Stimulated activated CD4-positive, alpha-beta T cell treated with anti-CD3 and anti-CD28 coated beads, Interleukin-1b, Interleukin-23, amount 100 ng/mL, for 4 hours (primary cell): ENCODE measurements around the gene PEAK1.

ENCODE experiments used
- DNase-seq, 2 donors: peaks; one replicate each; pipeline ENCODE4 v3.0.0-alpha.2; 2020; ENCODE audit warnings: low read depth in 2 of 2

Gene PEAK1

GRCh38 chr15:77060546-77060945 is 359.4 kb downstream of the PEAK1 start:
- DNase-seq, result no peak

DNA sequence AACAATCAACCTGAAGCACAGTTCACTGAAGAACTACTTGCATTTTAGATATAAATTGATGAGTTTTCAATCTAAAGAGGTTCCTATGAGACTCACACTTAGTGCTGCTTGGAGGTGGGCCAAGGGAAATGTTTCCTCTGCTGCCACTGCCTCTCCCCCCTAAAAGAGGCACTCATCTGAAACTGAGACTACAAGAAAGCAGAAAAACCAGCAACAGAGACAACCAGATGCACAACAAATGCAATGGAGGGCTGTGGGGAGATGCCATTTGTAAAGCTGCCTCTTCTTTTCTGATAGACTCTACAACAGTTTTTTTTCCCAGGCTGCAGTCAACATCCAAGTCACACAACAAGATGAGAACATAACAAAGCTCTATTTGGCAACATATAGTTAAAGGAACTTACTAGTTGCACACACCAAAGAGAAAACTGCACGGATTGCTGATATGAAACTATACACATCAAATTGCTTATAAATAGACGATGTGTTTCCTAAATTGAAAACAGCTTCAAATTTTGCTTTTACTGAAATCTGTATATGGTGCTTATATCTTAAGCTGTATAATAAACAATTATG is 360.0 kb downstream of the PEAK1 start:
- DNase-seq, result no peak

- DNase-seq, result no peak
These were observed 361.4 kb downstream of the PEAK1 start for GRCh38 chr15:77058468-77058867.

GRCh38 chr15:77057685-77058084 is 362.2 kb downstream of the PEAK1 start:
- DNase-seq, result no peak

GRCh38 chr15:77057072-77057471 is 362.8 kb downstream of the PEAK1 start:
- DNase-seq, result no peak

DNA sequence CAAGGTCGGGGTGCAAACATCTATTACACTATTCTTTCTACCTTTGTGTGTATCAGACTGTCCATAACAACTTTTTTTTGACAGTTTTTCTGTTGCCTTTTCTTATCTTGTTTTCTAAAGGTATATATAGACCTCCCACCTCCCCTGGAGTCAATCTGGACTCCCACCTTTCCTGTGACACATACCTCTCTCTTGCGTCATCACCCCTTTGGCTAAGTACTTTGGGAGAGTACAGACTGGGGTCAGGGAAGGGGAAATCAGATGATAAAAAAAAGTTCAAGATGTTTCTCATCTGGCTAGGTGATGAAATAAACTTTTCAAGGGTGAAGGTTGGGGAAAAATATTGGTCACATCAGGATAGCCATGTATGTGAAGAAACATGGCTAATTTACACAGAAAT is 366.2 kb downstream of the PEAK1 start:
- no peak for DNase-seq

GRCh38 chr15:77052556-77052955 is 367.3 kb downstream of the PEAK1 start:
- no peak for DNase-seq
